HCT116 (cell line): ENCODE data around the gene TNNI3. TPM values are rescaled to one million over a fixed set of nuclear protein-coding genes. Genes with fewer than 3 reads are reported as not detected.
A peak's percentile ranks its signal among the peaks of the same experiment; 100 is the strongest.

Source experiments
- ATAC-seq: fragments of 200-7000 bp; cut with Tn5 transposase; 2 replicates; pipeline ENCODE4 v1.9.1; 2020; ENCODE audit warnings: mild to moderate bottlenecking, moderate library complexity
- BruUV-seq: library from RNA; stranded (reverse); fragments of 400-500 nt; replicated peaks from 2 replicates; lab custom pipeline; 2021; lab: Mats Ljungman, UMichigan
- CTCF ChIA-PET: fragments of 300-600 bp; sonication (Branson Sonifier 250); formaldehyde crosslinking; loops from one replicate; lab custom pipeline; 2021; ENCODE audit warnings: antibody characterized with exemption; lab: Charles Lee
- POLR2A ChIA-PET: fragments of 300-600, 350-600 bp; sonication (Branson Sonifier 250); formaldehyde crosslinking; loops from one replicate; lab custom pipeline; 2021; ENCODE audit warnings: antibody characterized with exemption; lab: Charles Lee
- RAD21 ChIA-PET, 2 experiments: fragments of 300-600 bp; sonication (Branson Sonifier 250); formaldehyde crosslinking; loops; one replicate each; lab custom pipeline; 2023; ENCODE audit warnings: low total read pairs in 2 of 2; ENCODE audit not compliant: uncharacterized antibody in 2 of 2, unreplicated experiment in 2 of 2, low non-redundant PET in 1 of 2; lab: Charles Lee
- DNase-seq: peaks from one replicate; pipeline ENCODE4 v3.0.0-alpha.2; 2010; ENCODE audit warnings: low read depth, low spot score
- H2AFZ ChIP-seq: fragments of 200-600 bp; shearing (Covaris generic), sonication (generic); 2 replicates; pipeline ENCODE4 v1.6.1; 2017; ENCODE audit warnings: low read depth, mixed run types, mixed read lengths, antibody characterized with exemption, low read length; ENCODE audit not compliant: poor library complexity, severe bottlenecking
- H3K27ac ChIP-seq: 2 replicates; pipeline ENCODE4 v1.5.1; 2012; ENCODE audit warnings: low read depth, low read length
- H3K27me3 ChIP-seq: fragments of 200-600 bp; sonication (generic); 2 replicates; pipeline ENCODE4 v1.6.1; 2016; ENCODE audit warnings: mixed run types, low read length, mixed read lengths; ENCODE audit not compliant: insufficient read depth
- H3K36me3 ChIP-seq, 2 experiments: fragments of 200-500 bp in 1 of 2; fragments of 200-600 bp in 1 of 2; sonication (Bioruptor generic) in 1 of 2; sonication (generic) in 1 of 2; 2 replicates each; pipeline versions ENCODE4 v1.5.1 to v1.6.1; 2014 to 2016; ENCODE audit warnings: low read length in 2 of 2, inconsistent platforms in 1 of 2, mixed read lengths in 1 of 2, mixed run types in 1 of 2; ENCODE audit not compliant: insufficient read depth in 2 of 2, control insufficient read depth in 1 of 2
- H3K4me1 ChIP-seq, 2 experiments: fragments of 200-600 bp in 1 of 2; sonication (generic) in 1 of 2; 2 replicates each; pipeline versions ENCODE4 v1.5.1 to v1.6.1; 2012 to 2017; ENCODE audit warnings: low read length in 2 of 2, inconsistent platforms in 1 of 2, mild to moderate bottlenecking in 1 of 2, mixed read lengths in 1 of 2, mixed run types in 1 of 2, moderate library complexity in 1 of 2; ENCODE audit not compliant: insufficient read depth in 2 of 2, control insufficient read depth in 1 of 2
- H3K4me2 ChIP-seq: fragments of 200-600 bp; sonication (generic); 2 replicates; pipeline ENCODE4 v1.6.1; 2017; ENCODE audit warnings: mixed run types, low read length, mixed read lengths
- H3K4me3 ChIP-seq, 2 experiments: fragments of 200-600 bp in 1 of 2; sonication (generic) in 1 of 2; replicated peaks in 1 of 2; 2 replicates each; pipeline ENCODE4 v1.5.1; 2011 to 2016; ENCODE audit warnings: low read length in 2 of 2, control low read depth in 1 of 2, low read depth in 1 of 2, mild to moderate bottlenecking in 1 of 2, mixed read lengths in 1 of 2, mixed run types in 1 of 2
- H3K79me2 ChIP-seq: fragments of 200-600 bp; sonication (generic); 2 replicates; pipeline ENCODE4 v1.6.1; 2017; ENCODE audit warnings: mild to moderate bottlenecking, mixed run types, low read length, moderate library complexity, mixed read lengths; ENCODE audit not compliant: insufficient read depth
- H3K9ac ChIP-seq: fragments of 200-600 bp; sonication (generic); 2 replicates; pipeline ENCODE4 v1.6.1; 2016; ENCODE audit warnings: low read length, mixed read lengths
- H3K9me2 ChIP-seq: fragments of 200-600 bp; sonication (generic), shearing (Covaris generic); 2 replicates; pipeline ENCODE4 v1.6.1; 2017; ENCODE audit warnings: mixed run types, mild to moderate bottlenecking, moderate library complexity; ENCODE audit not compliant: insufficient read depth
- H3K9me3 ChIP-seq, 2 experiments: fragments of 200-500 bp in 1 of 2; fragments of 200-600 bp in 1 of 2; sonication (Bioruptor generic) in 1 of 2; sonication (generic) in 1 of 2; 2 replicates each; pipeline ENCODE4 v1.6.1; 2014 to 2017; ENCODE audit warnings: low read length in 2 of 2, mixed read lengths in 2 of 2, inconsistent platforms in 1 of 2, low read depth in 1 of 2, mild to moderate bottlenecking in 1 of 2, mixed run types in 1 of 2, moderate library complexity in 1 of 2; ENCODE audit not compliant: control insufficient read depth in 1 of 2, insufficient read depth in 1 of 2
- H4K20me1 ChIP-seq: fragments of 200-600 bp; sonication (generic), shearing (Covaris generic); 2 replicates; pipeline ENCODE4 v1.6.1; 2017; ENCODE audit warnings: mixed run types, mild to moderate bottlenecking, moderate library complexity; ENCODE audit not compliant: insufficient read depth
- ATF3 ChIP-seq: IDR thresholded peaks from 2 replicates; pipeline ENCODE4 v1.6.1; 2012
- CTCF ChIP-seq, 3 experiments: fragments of 200-600 bp in 1 of 3; sonication (generic) in 1 of 3; IDR thresholded peaks in 2 of 3; conservative IDR thresholded peaks in 1 of 3; 2 replicates each; pipeline ENCODE4 v1.5.1; 2012 to 2017; ENCODE audit warnings: low read depth in 2 of 3, low read length in 2 of 3, antibody characterized with exemption in 1 of 3, borderline replicate concordance in 1 of 3, control low read depth in 1 of 3, mild to moderate bottlenecking in 1 of 3, mixed read lengths in 1 of 3, mixed run types in 1 of 3, moderate library complexity in 1 of 3; ENCODE audit not compliant: insufficient read depth in 1 of 3
- EGR1 ChIP-seq: IDR thresholded peaks from 2 replicates; pipeline ENCODE4 v1.6.1; 2012; ENCODE audit warnings: low read depth
- ELF1 ChIP-seq: IDR thresholded peaks from 2 replicates; pipeline ENCODE4 v1.6.1; 2012; ENCODE audit warnings: low read depth, borderline replicate concordance
- MAX ChIP-seq: IDR thresholded peaks from 2 replicates; pipeline ENCODE4 v1.6.1; 2012
- POLR2AphosphoS5 ChIP-seq: IDR thresholded peaks from 2 replicates; pipeline ENCODE4 v1.6.1; 2011; ENCODE audit warnings: mild to moderate bottlenecking, low read depth, low read length, moderate library complexity
- SP1 ChIP-seq: IDR thresholded peaks from 2 replicates; pipeline ENCODE4 v1.6.1; 2012; ENCODE audit warnings: low read depth
- intact Hi-C: fragments of 100-400 bp; cut with micrococcal nuclease; formaldehyde crosslinking; loops from 2 replicates; pipeline ENCODE4 v1.10.0; 2022
- total RNA-seq: library from RNA; stranded (reverse); gene quantifications from one replicate; pipeline ENCODE4 v1.2.1, GENCODE V29; 2021; ENCODE audit not compliant: unreplicated experiment

The TNNI3 gene
- total RNA-seq, 1 experiment from 2014 or later = 42.1 TPM

- Histone ChIP-seq H3K27ac (peak overlapping the region; percentile 99), H3K4me1 (peaks cover 14 to 60% of the 10 kb centered on the region in 2 experiments), H4K20me1 (no peaks in the 10 kb centered on the region), H3K9me2 (no peaks in the 10 kb centered on the region), H3K79me2 (peaks cover 4% of the 10 kb centered on the region), H3K4me3 (peak overlapping the region; percentile 60 to 69), H3K27me3 (no peaks in the 10 kb centered on the region), H3K4me2 (peak overlapping the region; percentile 88), H3K9ac (peak overlapping the region; percentile 70), H2AFZ (no peak overlapping the region), H3K9me3 (no peaks in the 10 kb centered on the region), H3K36me3 (no peaks in the 10 kb centered on the region)
- POLR2A ChIA-PET = interaction anchor here (0.6 to 2.9 kb wide), 15 partner anchors 10 to 486 kb away, joined by 3 to 24 read pairs (median 4); partner anchors contain the start of genes DNAAF3, KMT5C, PPP1R12C and TNNI3
- RAD21 ChIA-PET = interaction anchor here (0.6 to 1.8 kb wide), 6 partner anchors 13 to 497 kb away, joined by 3 to 13 read pairs (median 4); partner anchors contain the start of genes ZNF581 (in 1 of the 2) and ZNF784 (in 1 of the 2)
- ATAC-seq = peak; percentile 76
- peak; percentile 64 for DNase-seq
- CTCF ChIA-PET = interaction anchor here (0.6 to 4.4 kb wide), 18 partner anchors 10 to 508 kb away, joined by 3 to 53 read pairs (median 4); partner anchors contain the start of genes DNAAF3, FIZ1, ISOC2 and PPP1R12C
- no TSS peak for BruUV-seq
- peak; percentile 78 to 86 (median 80) for TF ChIP-seq CTCF (IDR thresholded peaks at IDR 0.05 in 2 of 3, conservative IDR thresholded peaks at IDR 0.05 in 1 of 3; ENCODE audit: borderline replicate concordance in 1 of 3, insufficient read depth in 1 of 3, low read depth in 2 of 3, low read length in 2 of 3)
- TF ChIP-seq SP1 = peak; percentile 71; the same call in 1 of the 2 replicates
- peak; percentile 80 for TF ChIP-seq MAX
- peak; percentile 62; the same call in 1 of the 2 replicates for TF ChIP-seq EGR1
- no peak for TF ChIP-seq ELF1
- 0 out of 2 replicates have a peak, but pooled peaks have one; percentile 22 for TF ChIP-seq POLR2AphosphoS5
- TF ChIP-seq ATF3 = no peak
- intact Hi-C loops = loop anchor here (10.0 kb wide), 1 partner anchor 489 kb away; no protein-coding TSS in a partner anchor
Measured at GRCh38 chr19:55146078-55146704, 11.3 kb downstream of the TNNI3 start.
